Liver (tissue), 9 donors: ENCODE data around the gene CYB5D1. TPM values are rescaled to one million over a fixed set of nuclear protein-coding genes. Genes with fewer than 3 reads are reported as not detected.
"Not testable (repeated sequence)": the region's sequence is repeated elsewhere in the genome, so short reads cannot be mapped to it uniquely, and the experiment has no call there.

Experiments used
- DNase-seq: peaks from one replicate; pipeline ENCODE4 v3.0.0-alpha.2; 2017; ENCODE audit warnings: low spot score
- H3K27ac ChIP-seq, 2 donors: one replicate each; pipeline ENCODE4 v1.7.0; 2013; ENCODE audit warnings: inconsistent platforms in 2 of 2, low read length in 2 of 2, control low read depth in 1 of 2, low read depth in 1 of 2, mild to moderate bottlenecking in 1 of 2
- H3K27me3 ChIP-seq, 4 donors: one replicate each; pipeline versions ENCODE4 v1.6.1 to v1.7.0; 2013; ENCODE audit warnings: low read length in 3 of 4, inconsistent platforms in 1 of 4, mild to moderate bottlenecking in 1 of 4, moderate library complexity in 1 of 4; ENCODE audit not compliant: control insufficient read depth in 4 of 4, insufficient read depth in 4 of 4
- H3K36me3 ChIP-seq, 4 donors: one replicate each; pipeline versions ENCODE4 v1.6.1 to v1.7.0; 2013; ENCODE audit warnings: low read length in 3 of 4, mild to moderate bottlenecking in 3 of 4, low read depth in 1 of 4, moderate library complexity in 1 of 4; ENCODE audit not compliant: control insufficient read depth in 4 of 4, insufficient read depth in 3 of 4
- H3K4me1 ChIP-seq, 4 donors: one replicate each; pipeline versions ENCODE4 v1.6.1 to v1.7.0; 2013; ENCODE audit warnings: low read length in 3 of 4, mild to moderate bottlenecking in 3 of 4, moderate library complexity in 1 of 4; ENCODE audit not compliant: control insufficient read depth in 4 of 4, insufficient read depth in 4 of 4
- H3K4me3 ChIP-seq, 3 donors: one replicate each; pipeline versions ENCODE4 v1.6.1 to v1.7.0; 2013; ENCODE audit warnings: low read length in 3 of 3, control low read depth in 1 of 3, low read depth in 1 of 3, mild to moderate bottlenecking in 1 of 3
- H3K9ac ChIP-seq, 2 donors: one replicate each; pipeline ENCODE4 v1.7.0; 2013; ENCODE audit warnings: low read length in 2 of 2, mild to moderate bottlenecking in 2 of 2, moderate library complexity in 2 of 2, control low read depth in 1 of 2, low read depth in 1 of 2
- H3K9me3 ChIP-seq, 4 donors: one replicate each; pipeline versions ENCODE4 v1.6.1 to v1.7.0; 2013; ENCODE audit warnings: low read length in 3 of 4; ENCODE audit not compliant: control insufficient read depth in 4 of 4
- ATF3 ChIP-seq: IDR thresholded peaks from 2 replicates; pipeline ENCODE4 v1.6.1; 2016; ENCODE audit warnings: antibody characterized with exemption
- CTCF ChIP-seq: fragments of 150-350 bp; IDR thresholded peaks from 2 replicates; pipeline ENCODE4 v1.5.1; 2017; ENCODE audit warnings: improper control_type of control experiment, low read depth, low read length; ENCODE audit not compliant: missing input control
- EGR1 ChIP-seq, 2 donors: IDR thresholded peaks; 2 replicates each; pipeline ENCODE4 v1.6.1; 2016 to 2018; ENCODE audit warnings: antibody characterized with exemption in 2 of 2, low read depth in 2 of 2
- FOXA1 ChIP-seq: IDR thresholded peaks from 2 replicates; pipeline ENCODE4 v1.6.1; 2016; ENCODE audit warnings: antibody characterized with exemption
- FOXA2 ChIP-seq: IDR thresholded peaks from 2 replicates; pipeline ENCODE4 v1.6.1; 2016; ENCODE audit warnings: antibody characterized with exemption
- JUND ChIP-seq, 2 donors: IDR thresholded peaks; 2 replicates each; pipeline ENCODE4 v1.6.1; 2016; ENCODE audit warnings: antibody characterized with exemption in 2 of 2
- NR2F2 ChIP-seq: IDR thresholded peaks from 2 replicates; pipeline ENCODE4 v1.6.1; 2016; ENCODE audit warnings: antibody characterized with exemption
- RAD21 ChIP-seq, 2 donors: IDR thresholded peaks; 2 replicates each; pipeline ENCODE4 v1.6.1; 2016; ENCODE audit warnings: antibody characterized with exemption in 2 of 2, mild to moderate bottlenecking in 2 of 2
- REST ChIP-seq: IDR thresholded peaks from 2 replicates; pipeline ENCODE4 v1.6.1; 2016; ENCODE audit warnings: antibody characterized with exemption, mild to moderate bottlenecking
- SP1 ChIP-seq: IDR thresholded peaks from 2 replicates; pipeline ENCODE4 v1.6.1; 2018; ENCODE audit warnings: antibody characterized with exemption, mild to moderate bottlenecking
- TAF1 ChIP-seq: conservative IDR thresholded peaks from 2 replicates; pipeline ENCODE4 v1.6.1; 2016; ENCODE audit warnings: antibody characterized with exemption, mild to moderate bottlenecking
- YY1 ChIP-seq: IDR thresholded peaks from 2 replicates; pipeline ENCODE4 v1.6.1; 2016; ENCODE audit warnings: antibody characterized with exemption, mild to moderate bottlenecking
- ZBTB33 ChIP-seq: IDR thresholded peaks from 2 replicates; pipeline ENCODE4 v1.6.1; 2016; ENCODE audit warnings: antibody characterized with exemption
- WGBS: extraction: QIAGEN DNeasy Blood & Tissue Kit; methylation state at CpG from one replicate; pipeline ENCODE4 v1.1.7; 2013; 5-methylcytosine and 5-hydroxymethylcytosine counted together
- polyA plus RNA-seq, 2 donors: library from polyadenylated mRNA; stranded (reverse) in 1 of 2; unstranded in 1 of 2; fragments of 200-250 nt in 1 of 2; fragments of >200 nt in 1 of 2; fragmentation: Nextera tagmentation in 1 of 2; extraction: Ambion mirVana in 1 of 2; gene quantifications; one replicate each; pipeline versions ENCODE4 v1.2.1 to v1.2.3, GENCODE V29; 2013 to 2015
- total RNA-seq, 2 donors: library from RNA; depleted of rRNA; stranded (reverse); fragments of >200 nt; gene quantifications; one replicate each; pipeline ENCODE4 v1.2.3, GENCODE V29; 2014
- donor health status: healthy.
- donor health status: healthy.
- donor health status: healthy.
- donor health status: healthy.
- donor health status: healthy.

The CYB5D1 gene
- total and polyA plus RNA-seq, 4 donors, result 2.5 to 12.0 (median 6.6) TPM

GRCh38 chr17:7864384-7864783 is 6.6 kb downstream of the CYB5D1 start:
- not testable (repeated sequence) for H3K36me3 ChIP-seq, H3K27me3 ChIP-seq, H3K4me3 ChIP-seq, DNase-seq, H3K9ac ChIP-seq, H3K9me3 ChIP-seq, H3K27ac ChIP-seq
- WGBS, result 84% methylated on average over 5 of the region's 5 CpGs
- peaks cover 0 to 14% (median 6%) of the 10 kb centered on the region in 4 donors for H3K4me1 ChIP-seq

- H3K27ac ChIP-seq, result no peak overlapping the region
- H3K9ac ChIP-seq, result no peak overlapping the region
- no peak for DNase-seq
- TF ChIP-seq TAF1, result no peak
- no peak for TF ChIP-seq SP1
- no peak for TF ChIP-seq FOXA1
- TF ChIP-seq ATF3, result no peak
- no peak for TF ChIP-seq RAD21 (IDR thresholded peaks at IDR 0.05)
- no peak for TF ChIP-seq NR2F2
- TF ChIP-seq FOXA2, result no peak
- no peak for TF ChIP-seq YY1
- no peak for TF ChIP-seq ZBTB33
- no peak for TF ChIP-seq JUND (IDR thresholded peaks at IDR 0.05)
- no peak for TF ChIP-seq EGR1 (IDR thresholded peaks at IDR 0.05; ENCODE audit: low read depth in 2 of 2)
- TF ChIP-seq REST, result no peak
- TF ChIP-seq CTCF, result no peak
- no peak overlapping the region for H3K4me3 ChIP-seq
- 95% methylated on average over 5 of the region's 5 CpGs for WGBS
- H3K36me3 ChIP-seq, result peaks cover 0 to 2% (median 0%) of the 10 kb centered on the region in 4 donors
- H3K4me1 ChIP-seq, result peaks cover 0 to 8% (median 5%) of the 10 kb centered on the region in 4 donors
- no peaks in the 10 kb centered on the region for H3K27me3 ChIP-seq
- no peaks in the 10 kb centered on the region for H3K9me3 ChIP-seq
Measured at GRCh38 chr17:7864995-7865650, 7.3 kb downstream of the CYB5D1 start.
